Panc1 (cell line): ENCODE data around the gene SLC4A4. TPM values are rescaled to one million over a fixed set of nuclear protein-coding genes. Genes with fewer than 3 reads are reported as not detected.

Source experiments
- ATAC-seq: fragments of 200-7000 bp; cut with Tn5 transposase; 2 replicates; pipeline ENCODE4 v1.9.1; 2020; ENCODE audit warnings: mild to moderate bottlenecking, moderate library complexity
- BruUV-seq: library from RNA; stranded (reverse); fragments of 400-500 nt; replicated peaks from 2 replicates; lab custom pipeline; 2021; lab: Mats Ljungman, UMichigan
- CTCF ChIA-PET: fragments of 300-600 bp; sonication (Branson Sonifier 250); formaldehyde crosslinking; loops from one replicate; lab custom pipeline; 2022; ENCODE audit warnings: antibody characterized with exemption; lab: Charles Lee
- POLR2A ChIA-PET: fragments of 300-600 bp; sonication (Branson Sonifier 250); formaldehyde crosslinking; loops from one replicate; lab custom pipeline; 2022; ENCODE audit warnings: antibody characterized with exemption; lab: Charles Lee
- DNase-seq: peaks from one replicate; pipeline ENCODE4 v3.0.0-alpha.2; 2010; ENCODE audit warnings: low read depth, low spot score
- H3K27ac ChIP-seq: 2 replicates; pipeline ENCODE4 v1.5.1; 2011; ENCODE audit warnings: mild to moderate bottlenecking, low read length, inconsistent platforms
- H3K27me3 ChIP-seq: fragments of 200-500 bp; sonication (Bioruptor generic); 2 replicates; pipeline ENCODE4 v1.6.0; 2014; ENCODE audit warnings: low read length, inconsistent platforms; ENCODE audit not compliant: control insufficient read depth, insufficient read depth
- H3K36me3 ChIP-seq: fragments of 200-500 bp; sonication (Bioruptor generic); 2 replicates; pipeline ENCODE4 v1.5.1; 2014; ENCODE audit warnings: inconsistent platforms, mild to moderate bottlenecking, low read length, moderate library complexity; ENCODE audit not compliant: control insufficient read depth, insufficient read depth
- H3K4me1 ChIP-seq: 2 replicates; pipeline ENCODE4 v1.5.1; 2011; ENCODE audit warnings: inconsistent platforms, mild to moderate bottlenecking, low read length, moderate library complexity; ENCODE audit not compliant: control insufficient read depth, insufficient read depth
- H3K4me3 ChIP-seq, 2 experiments: 2 replicates each; pipeline ENCODE4 v1.5.1; 2011 to 2012; ENCODE audit warnings: low read depth in 2 of 2, low read length in 2 of 2, mild to moderate bottlenecking in 2 of 2, inconsistent platforms in 1 of 2, moderate library complexity in 1 of 2
- H3K9me3 ChIP-seq: fragments of 200-500 bp; sonication (Bioruptor generic); 2 replicates; pipeline ENCODE4 v1.5.1; 2014; ENCODE audit warnings: low read depth, mild to moderate bottlenecking, inconsistent platforms, low read length, moderate library complexity; ENCODE audit not compliant: control insufficient read depth, insufficient read depth
- POLR2AphosphoS5 ChIP-seq: IDR thresholded peaks from 2 replicates; pipeline ENCODE4 v1.6.1; 2012; ENCODE audit warnings: mild to moderate bottlenecking, low read depth, low read length, moderate library complexity
- SIN3A ChIP-seq: IDR thresholded peaks from 2 replicates; pipeline ENCODE4 v1.6.1; 2012; ENCODE audit warnings: low read depth, mild to moderate bottlenecking, low read length, moderate library complexity, borderline replicate concordance; ENCODE audit not compliant: insufficient read depth
- TCF7L2 ChIP-seq: IDR thresholded peaks from 2 replicates; pipeline ENCODE4 v1.6.1; 2011; ENCODE audit warnings: mild to moderate bottlenecking, low read depth, low read length, inconsistent platforms
- in situ Hi-C: cut with HindIII; loops from 2 replicates; pipeline ENCODE4 v1.10.0; 2016; ENCODE audit warnings: low sequenced_read_pairs, low pct_unique_long_range_greater_than_20kb
- intact Hi-C: fragments of 100-400 bp; cut with micrococcal nuclease; formaldehyde crosslinking; loops from one replicate; pipeline ENCODE4 v1.10.0; 2022; ENCODE audit not compliant: unreplicated experiment
- total RNA-seq: library from RNA; stranded (reverse); gene quantifications from one replicate; pipeline ENCODE4 v1.2.1, GENCODE V29; 2021; ENCODE audit not compliant: unreplicated experiment
- TF ChIP-seq, protein P1 (sequence below), 2 experiments: IDR thresholded peaks; 2 replicates each; pipeline ENCODE4 v1.6.1; 2011 to 2012; ENCODE audit warnings: low read depth in 2 of 2, control low read depth in 1 of 2, low read length in 1 of 2, mild to moderate bottlenecking in 1 of 2, moderate library complexity in 1 of 2; ENCODE audit not compliant: insufficient read depth in 1 of 2
- TF ChIP-seq, protein P2 (sequence below): fragments of 450-650 bp; IDR thresholded peaks from 2 replicates; pipeline ENCODE4 v1.5.1; 2017; ENCODE audit warnings: mild to moderate bottlenecking

SLC4A4 gene
- total RNA-seq, 1 experiment from 2014 or later = 0.26 TPM

DNA sequence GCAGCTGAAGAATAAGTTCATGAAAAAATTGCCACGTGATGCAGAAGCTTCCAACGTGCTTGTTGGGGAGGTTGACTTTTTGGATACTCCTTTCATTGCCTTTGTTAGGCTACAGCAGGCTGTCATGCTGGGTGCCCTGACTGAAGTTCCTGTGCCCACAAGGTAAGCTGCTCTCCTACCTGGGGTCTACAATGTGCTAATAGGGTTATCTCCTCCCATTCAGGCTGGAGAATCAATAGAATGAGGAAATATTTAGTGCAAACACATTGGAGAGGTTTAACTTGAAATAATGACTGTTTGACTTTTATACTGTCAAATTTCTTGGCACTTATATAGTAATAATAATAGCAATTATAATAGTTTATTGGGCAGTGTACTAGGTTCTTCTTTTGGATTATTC is 101.8 kb downstream of the SLC4A4 start:
- Histone ChIP-seq H3K27me3 (no peaks in the 10 kb centered on the region), H3K36me3 (no peaks in the 10 kb centered on the region), H3K9me3 (no peaks in the 10 kb centered on the region), H3K27ac (no peak overlapping the region), H3K4me3 (no peak overlapping the region), H3K4me1 (no peaks in the 10 kb centered on the region)
- ChIA-PET POLR2A (no interaction called here), CTCF (no interaction called here)
- in situ Hi-C loops (no loop called here), intact Hi-C loops (no loop called here)
- DNase-seq (no peak), ATAC-seq (no peak)
- TF ChIP-seq, protein P1, sequence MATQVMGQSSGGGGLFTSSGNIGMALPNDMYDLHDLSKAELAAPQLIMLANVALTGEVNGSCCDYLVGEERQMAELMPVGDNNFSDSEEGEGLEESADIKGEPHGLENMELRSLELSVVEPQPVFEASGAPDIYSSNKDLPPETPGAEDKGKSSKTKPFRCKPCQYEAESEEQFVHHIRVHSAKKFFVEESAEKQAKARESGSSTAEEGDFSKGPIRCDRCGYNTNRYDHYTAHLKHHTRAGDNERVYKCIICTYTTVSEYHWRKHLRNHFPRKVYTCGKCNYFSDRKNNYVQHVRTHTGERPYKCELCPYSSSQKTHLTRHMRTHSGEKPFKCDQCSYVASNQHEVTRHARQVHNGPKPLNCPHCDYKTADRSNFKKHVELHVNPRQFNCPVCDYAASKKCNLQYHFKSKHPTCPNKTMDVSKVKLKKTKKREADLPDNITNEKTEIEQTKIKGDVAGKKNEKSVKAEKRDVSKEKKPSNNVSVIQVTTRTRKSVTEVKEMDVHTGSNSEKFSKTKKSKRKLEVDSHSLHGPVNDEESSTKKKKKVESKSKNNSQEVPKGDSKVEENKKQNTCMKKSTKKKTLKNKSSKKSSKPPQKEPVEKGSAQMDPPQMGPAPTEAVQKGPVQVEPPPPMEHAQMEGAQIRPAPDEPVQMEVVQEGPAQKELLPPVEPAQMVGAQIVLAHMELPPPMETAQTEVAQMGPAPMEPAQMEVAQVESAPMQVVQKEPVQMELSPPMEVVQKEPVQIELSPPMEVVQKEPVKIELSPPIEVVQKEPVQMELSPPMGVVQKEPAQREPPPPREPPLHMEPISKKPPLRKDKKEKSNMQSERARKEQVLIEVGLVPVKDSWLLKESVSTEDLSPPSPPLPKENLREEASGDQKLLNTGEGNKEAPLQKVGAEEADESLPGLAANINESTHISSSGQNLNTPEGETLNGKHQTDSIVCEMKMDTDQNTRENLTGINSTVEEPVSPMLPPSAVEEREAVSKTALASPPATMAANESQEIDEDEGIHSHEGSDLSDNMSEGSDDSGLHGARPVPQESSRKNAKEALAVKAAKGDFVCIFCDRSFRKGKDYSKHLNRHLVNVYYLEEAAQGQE (IDR thresholded peaks at IDR 0.05; ENCODE audit: insufficient read depth in 1 of 2, low read depth in 2 of 2, low read length in 1 of 2) = no peak
- TF ChIP-seq TCF7L2 (no peak), SIN3A (no peak), POLR2AphosphoS5 (no peak)
- TF ChIP-seq, protein P2, sequence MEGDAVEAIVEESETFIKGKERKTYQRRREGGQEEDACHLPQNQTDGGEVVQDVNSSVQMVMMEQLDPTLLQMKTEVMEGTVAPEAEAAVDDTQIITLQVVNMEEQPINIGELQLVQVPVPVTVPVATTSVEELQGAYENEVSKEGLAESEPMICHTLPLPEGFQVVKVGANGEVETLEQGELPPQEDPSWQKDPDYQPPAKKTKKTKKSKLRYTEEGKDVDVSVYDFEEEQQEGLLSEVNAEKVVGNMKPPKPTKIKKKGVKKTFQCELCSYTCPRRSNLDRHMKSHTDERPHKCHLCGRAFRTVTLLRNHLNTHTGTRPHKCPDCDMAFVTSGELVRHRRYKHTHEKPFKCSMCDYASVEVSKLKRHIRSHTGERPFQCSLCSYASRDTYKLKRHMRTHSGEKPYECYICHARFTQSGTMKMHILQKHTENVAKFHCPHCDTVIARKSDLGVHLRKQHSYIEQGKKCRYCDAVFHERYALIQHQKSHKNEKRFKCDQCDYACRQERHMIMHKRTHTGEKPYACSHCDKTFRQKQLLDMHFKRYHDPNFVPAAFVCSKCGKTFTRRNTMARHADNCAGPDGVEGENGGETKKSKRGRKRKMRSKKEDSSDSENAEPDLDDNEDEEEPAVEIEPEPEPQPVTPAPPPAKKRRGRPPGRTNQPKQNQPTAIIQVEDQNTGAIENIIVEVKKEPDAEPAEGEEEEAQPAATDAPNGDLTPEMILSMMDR = no peak
- no TSS peak for BruUV-seq

DNA sequence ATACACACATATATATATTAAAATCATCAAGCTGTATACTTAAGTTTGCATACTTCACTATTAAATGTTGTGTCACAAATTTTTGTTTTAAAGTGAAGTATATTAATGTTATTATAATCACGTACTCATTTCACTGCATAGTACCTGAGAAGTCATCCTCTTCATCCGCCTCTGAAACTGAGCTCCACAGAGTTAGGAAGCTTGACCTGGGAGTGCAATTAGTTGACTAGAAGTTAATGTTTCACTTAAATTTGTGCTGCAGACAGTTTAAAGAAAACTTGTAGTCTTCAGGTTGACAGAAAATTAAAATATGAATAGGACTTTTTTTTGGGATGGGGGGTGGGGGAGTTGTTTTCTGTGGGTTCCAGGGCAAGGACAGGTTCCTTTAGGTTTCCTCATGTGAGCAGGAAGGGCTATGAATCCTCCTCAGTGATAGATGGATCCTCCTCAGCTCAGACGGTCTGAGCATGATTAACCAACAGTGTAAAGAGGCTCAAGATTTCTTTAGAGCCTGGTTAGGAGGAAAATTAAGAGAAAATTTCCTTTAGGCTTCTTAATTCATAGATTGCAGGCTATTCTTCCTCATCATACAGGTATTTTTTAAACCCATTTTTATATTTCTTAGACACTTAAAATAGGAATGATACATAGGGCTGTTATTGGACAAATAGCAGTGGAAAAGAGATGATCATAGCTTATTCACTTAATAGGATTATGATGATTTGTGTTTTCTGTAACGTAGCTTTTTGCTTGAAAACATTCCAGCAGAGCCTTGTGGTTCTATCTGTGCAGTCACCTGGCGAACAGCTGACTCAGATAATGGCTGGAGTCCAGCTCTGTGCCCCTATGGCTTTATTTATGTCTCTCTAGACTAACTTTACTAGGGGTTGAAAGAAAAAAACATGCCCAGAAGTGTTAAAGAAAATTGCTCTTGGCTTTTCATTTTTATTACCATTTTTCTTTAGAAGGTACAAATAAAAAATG is 102.7 kb downstream of the SLC4A4 start:
- POLR2A ChIA-PET = no interaction called here
- Histone ChIP-seq H3K27me3 (no peaks in the 10 kb centered on the region), H3K9me3 (no peaks in the 10 kb centered on the region), H3K4me3 (no peak overlapping the region), H3K4me1 (no peaks in the 10 kb centered on the region), H3K36me3 (no peaks in the 10 kb centered on the region), H3K27ac (no peak overlapping the region)
- in situ Hi-C loops (no loop called here), intact Hi-C loops (no loop called here)
- TF ChIP-seq SIN3A (no peak), TCF7L2 (no peak), POLR2AphosphoS5 (no peak)
- TF ChIP-seq, protein P1 (IDR thresholded peaks at IDR 0.05; ENCODE audit: insufficient read depth in 1 of 2, low read depth in 2 of 2, low read length in 1 of 2) = no peak
- TF ChIP-seq, protein P2 = no peak
- BruUV-seq = no TSS peak
- ATAC-seq (no peak), DNase-seq (no peak)
- CTCF ChIA-PET = interaction anchor here (0.5 kb wide), 1 partner anchor 12 kb away, joined by 6 read pairs; no protein-coding TSS in a partner anchor
